ENCODE data around the gene ELF1. TPM values are rescaled to one million over a fixed set of nuclear protein-coding genes. Genes with fewer than 3 reads are reported as not detected.

The ELF1 gene
- total and polyA plus RNA-seq, 2 of the 8 experiments (the other 6 are each of a cell fraction or from before 2014, with no cell fraction given), result 5.6 to 18.2 TPM

- TF ChIP-seq CTCF (IDR thresholded peaks at IDR 0.05; ENCODE audit: control extremely low read depth in 1 of 3, insufficient read depth in 1 of 3, low read depth in 1 of 3, low read length in 3 of 3), result no peak
- no peak for TF ChIP-seq TBP (IDR thresholded peaks at IDR 0.05; ENCODE audit: low read depth, low read length)
- TF ChIP-seq SRF (IDR thresholded peaks at IDR 0.05; ENCODE audit: low read depth, low read length), result no peak
- no peak for TF ChIP-seq RFX5 (IDR thresholded peaks at IDR 0.05; ENCODE audit: borderline replicate concordance, low read depth, low read length)
These were observed 32.8 kb downstream of the ELF1 start (continued) for GRCh38 chr13:40986101-40986856.
